Measurements from ENCODE around the gene CCDC57. TPM values are rescaled to one million over a fixed set of nuclear protein-coding genes. Genes with fewer than 3 reads are reported as not detected.

Gene CCDC57
- total RNA-seq, 4 donors from 2014 or later, result 14.8 to 32.0 (median 21.9) TPM

DNA sequence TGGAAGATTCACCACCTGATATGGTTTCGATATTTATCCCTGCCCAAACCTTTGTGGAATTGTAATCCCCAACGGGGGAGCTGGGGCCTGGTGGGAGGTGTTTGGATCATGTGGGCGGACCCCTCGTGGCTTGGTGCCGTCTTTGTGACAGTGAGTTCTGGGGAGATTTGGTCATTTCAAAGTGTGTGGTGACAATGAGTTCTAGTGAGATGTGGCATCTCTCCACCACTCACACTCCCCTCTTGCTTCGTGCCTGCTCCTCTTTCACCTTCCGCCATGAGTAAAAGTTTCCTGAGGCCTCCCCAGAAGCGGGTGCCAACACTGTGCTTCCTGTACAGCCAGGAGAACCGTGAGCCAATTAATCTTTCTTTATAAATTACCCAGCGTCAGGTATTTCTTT lies 9.7 kb downstream of the CCDC57 start:
- TF ChIP-seq, protein P1, sequence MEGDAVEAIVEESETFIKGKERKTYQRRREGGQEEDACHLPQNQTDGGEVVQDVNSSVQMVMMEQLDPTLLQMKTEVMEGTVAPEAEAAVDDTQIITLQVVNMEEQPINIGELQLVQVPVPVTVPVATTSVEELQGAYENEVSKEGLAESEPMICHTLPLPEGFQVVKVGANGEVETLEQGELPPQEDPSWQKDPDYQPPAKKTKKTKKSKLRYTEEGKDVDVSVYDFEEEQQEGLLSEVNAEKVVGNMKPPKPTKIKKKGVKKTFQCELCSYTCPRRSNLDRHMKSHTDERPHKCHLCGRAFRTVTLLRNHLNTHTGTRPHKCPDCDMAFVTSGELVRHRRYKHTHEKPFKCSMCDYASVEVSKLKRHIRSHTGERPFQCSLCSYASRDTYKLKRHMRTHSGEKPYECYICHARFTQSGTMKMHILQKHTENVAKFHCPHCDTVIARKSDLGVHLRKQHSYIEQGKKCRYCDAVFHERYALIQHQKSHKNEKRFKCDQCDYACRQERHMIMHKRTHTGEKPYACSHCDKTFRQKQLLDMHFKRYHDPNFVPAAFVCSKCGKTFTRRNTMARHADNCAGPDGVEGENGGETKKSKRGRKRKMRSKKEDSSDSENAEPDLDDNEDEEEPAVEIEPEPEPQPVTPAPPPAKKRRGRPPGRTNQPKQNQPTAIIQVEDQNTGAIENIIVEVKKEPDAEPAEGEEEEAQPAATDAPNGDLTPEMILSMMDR (IDR thresholded peaks at IDR 0.05), result no peak
- no peak for DNase-seq (ENCODE audit: low spot score)
- no peak for ATAC-seq (ENCODE audit: low FRiP score)

DNA sequence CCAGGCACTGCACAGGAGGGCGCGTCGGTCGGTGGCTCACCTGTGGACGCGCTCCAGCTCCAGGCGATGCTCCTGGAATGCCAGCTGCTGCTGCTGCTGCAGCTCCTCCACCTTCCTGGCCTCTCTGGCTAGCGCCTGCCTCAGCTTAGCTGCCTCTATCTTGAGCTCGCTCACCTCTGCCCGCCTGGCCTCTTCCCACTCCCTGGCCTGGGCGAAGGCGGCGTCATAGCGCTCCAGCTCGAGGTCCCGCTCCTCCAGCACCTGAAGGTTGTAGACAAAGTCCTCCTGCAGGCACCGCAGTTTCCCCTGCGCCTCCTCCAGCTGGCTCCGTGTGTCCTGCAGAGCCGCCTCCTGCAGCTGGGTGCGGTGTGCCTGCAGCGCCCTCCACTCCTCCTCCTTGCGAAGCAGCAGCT lies 11.1 kb downstream of the CCDC57 start:
- ATAC-seq (ENCODE audit: low FRiP score) (no peak), DNase-seq (ENCODE audit: low spot score) (no peak)
- TF ChIP-seq, protein P1 (IDR thresholded peaks at IDR 0.05), result no peak

DNA sequence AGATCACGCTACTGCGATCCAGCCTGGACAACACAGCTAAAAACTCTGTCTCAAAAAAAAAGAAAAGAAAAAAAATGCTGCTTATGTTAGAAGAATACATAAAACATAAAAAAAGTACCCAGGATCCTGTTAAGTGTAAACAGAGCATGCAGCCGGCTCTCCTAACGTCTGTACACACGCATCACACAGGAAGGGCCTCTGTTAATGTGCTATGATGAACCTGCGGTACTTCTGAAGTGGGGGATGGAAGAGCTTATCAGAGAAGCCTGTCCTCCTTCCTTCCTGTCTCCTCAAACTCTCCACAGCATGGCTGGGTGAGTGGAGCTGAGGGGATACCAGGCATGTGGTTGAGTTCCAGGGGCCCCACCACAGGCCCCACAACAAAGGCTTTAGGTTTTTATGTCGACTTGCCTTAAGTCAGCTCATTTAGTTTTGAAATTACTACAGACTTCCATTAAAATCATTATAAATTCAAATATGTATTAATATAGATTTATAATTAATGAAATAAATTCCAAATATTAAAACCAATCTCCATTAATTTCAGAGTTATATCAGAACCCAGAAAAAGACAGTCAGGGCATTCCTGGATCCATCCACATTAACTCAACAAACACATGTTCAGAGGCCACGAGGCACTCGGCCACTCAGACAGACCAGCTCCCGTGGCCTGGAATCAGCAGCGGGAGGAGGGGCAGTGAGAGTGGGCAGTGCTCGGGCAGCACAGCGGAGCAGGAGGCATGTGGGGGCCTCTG lies 11.7 kb downstream of the CCDC57 start:
- no peak for DNase-seq (ENCODE audit: low spot score)
- TF ChIP-seq, protein P1 (IDR thresholded peaks at IDR 0.05), result no peak
- ATAC-seq (ENCODE audit: low FRiP score), result no peak

DNA sequence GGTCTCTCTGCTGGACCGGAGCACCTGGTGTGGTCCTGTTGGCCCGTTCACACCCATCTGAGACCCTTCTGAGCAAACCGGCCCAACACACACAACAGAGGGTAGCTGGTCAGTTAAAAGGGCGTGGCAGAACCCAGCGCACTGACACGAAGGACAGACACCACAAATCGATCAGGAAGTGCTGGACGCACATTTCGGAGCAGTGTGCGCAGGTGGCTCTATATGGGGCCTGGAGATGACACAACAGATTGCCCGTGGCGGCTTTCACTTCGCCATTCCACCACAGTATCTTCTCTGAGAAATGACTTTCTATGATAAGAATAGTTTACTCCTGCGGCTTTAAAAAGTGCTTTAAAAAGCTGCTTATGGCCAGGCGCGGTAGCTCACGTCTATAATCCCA lies 12.5 kb downstream of the CCDC57 start:
- ATAC-seq (ENCODE audit: low FRiP score) (no peak), DNase-seq (ENCODE audit: low spot score) (no peak)

DNA sequence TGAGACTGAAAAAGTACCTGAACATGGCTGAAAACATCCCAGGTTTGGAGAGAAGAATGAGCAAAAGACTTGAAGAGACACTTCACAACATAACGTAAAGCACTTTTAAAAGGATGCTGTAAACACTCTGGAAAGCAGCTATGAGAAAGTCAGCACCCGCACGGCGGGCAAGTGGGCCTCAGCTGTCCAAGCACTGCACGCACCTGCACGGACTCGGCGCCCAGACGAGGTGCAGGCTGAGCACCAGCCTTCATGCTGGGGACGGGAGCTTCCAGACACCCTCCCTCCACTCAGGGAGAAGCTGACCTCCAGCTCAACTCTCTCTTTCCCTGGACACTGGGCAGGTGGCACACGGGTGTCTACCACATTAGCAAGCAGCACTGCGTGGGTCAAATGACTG lies 13.1 kb downstream of the CCDC57 start:
- no peak for DNase-seq (ENCODE audit: low spot score)

More for the DNA sequence above, 12.5 kb downstream of the CCDC57 start:
- TF ChIP-seq, protein P1 (IDR thresholded peaks at IDR 0.05), result no peak

DNA sequence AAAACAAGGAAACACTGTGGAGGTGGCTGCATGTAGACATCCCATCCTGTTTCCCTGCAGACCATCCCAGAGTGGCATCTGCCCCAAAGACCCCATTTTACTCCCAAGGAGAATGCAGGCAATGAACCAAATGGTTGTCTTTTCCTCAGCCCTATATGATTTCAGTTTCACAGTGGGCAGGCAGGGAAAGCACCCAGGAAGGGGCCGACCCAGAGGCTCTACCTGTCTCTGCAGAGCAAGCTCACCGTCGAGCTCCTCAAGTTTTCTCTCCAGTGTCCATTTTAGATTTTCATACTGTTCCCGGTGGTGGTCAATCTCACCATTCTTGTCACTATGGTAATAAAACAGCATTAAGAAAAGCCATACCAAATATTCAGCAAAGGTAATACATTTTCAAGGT lies 14.6 kb downstream of the CCDC57 start:
- ATAC-seq (ENCODE audit: low FRiP score), result no peak
- TF ChIP-seq, protein P1 (IDR thresholded peaks at IDR 0.05), result no peak
- DNase-seq (ENCODE audit: low spot score), result no peak

More for the DNA sequence above, 13.1 kb downstream of the CCDC57 start:
- TF ChIP-seq, protein P1 (IDR thresholded peaks at IDR 0.05), result no peak
- no peak for ATAC-seq (ENCODE audit: low FRiP score)
